HepG2 (cell line): ENCODE data around the gene FAM83E. TPM values are rescaled to one million over a fixed set of nuclear protein-coding genes. Genes with fewer than 3 reads are reported as not detected.
"Not testable (repeated sequence)": the region's sequence is repeated elsewhere in the genome, so short reads cannot be mapped to it uniquely, and the experiment has no call there.

Experiments used
- ATAC-seq: fragments of 200-7000 bp; cut with Tn5 transposase; 3 replicates; pipeline ENCODE4 v1.9.1; 2020; ENCODE audit warnings: mild to moderate bottlenecking, moderate library complexity
- BruUV-seq: library from RNA; stranded (reverse); fragments of 400-500 nt; replicated peaks from 2 replicates; lab custom pipeline; 2021; lab: Mats Ljungman, UMichigan
- CTCF ChIA-PET: fragments of 300-600 bp; formaldehyde crosslinking; extraction: SDS; loops from one replicate; lab custom pipeline; 2021; ENCODE audit warnings: low total read pairs, inconsistent platforms, low intra/inter-chr PET ratio; lab: Yijun Ruan, JAX
- POLR2A ChIA-PET: fragments of 350-600 bp; sonication (Branson Sonifier 250); formaldehyde crosslinking; loops from one replicate; lab custom pipeline; 2020; ENCODE audit warnings: antibody characterized with exemption, inconsistent platforms; lab: Yijun Ruan, JAX
- DNase-seq: peaks from one replicate; pipeline ENCODE4 v3.0.0-alpha.2; 2015; ENCODE audit warnings: low spot score
- FAIRE-seq: peaks from 3 replicates; lab custom pipeline; 2011; peaks lifted over from hg19 to GRCh38; lab: Jason Lieb, UNC
- H2AFZ ChIP-seq: one replicate; pipeline ENCODE4 v1.6.1; 2011; ENCODE audit warnings: low read length, inconsistent platforms
- H3K27ac ChIP-seq: fragments of 300-600 bp; 3 replicates; pipeline ENCODE4 v1.8.0; 2011; ENCODE audit warnings: mixed run types, mild to moderate bottlenecking, mixed read lengths, low read length, inconsistent platforms; ENCODE audit not compliant: insufficient read depth; ENCODE audit errors: extremely low read length
- H3K27me3 ChIP-seq, 2 experiments: fragments of 200-600 bp in 1 of 2; 2 replicates in 1 of 2; 3 replicates in 1 of 2; pipeline versions ENCODE4 v1.6.0 to v1.8.0; 2011; ENCODE audit warnings: low read length in 2 of 2, mild to moderate bottlenecking in 2 of 2, moderate library complexity in 2 of 2, inconsistent platforms in 1 of 2; ENCODE audit not compliant: insufficient read depth in 2 of 2, control insufficient read depth in 1 of 2
- H3K36me3 ChIP-seq, 2 experiments: fragments of 200-600 bp in 1 of 2; replicated peaks in 1 of 2; 2 replicates in 1 of 2; 3 replicates in 1 of 2; pipeline versions ENCODE4 v1.5.1 to v1.8.0; 2011; ENCODE audit warnings: low read length in 2 of 2, inconsistent platforms in 1 of 2; ENCODE audit not compliant: insufficient read depth in 2 of 2, control insufficient read depth in 1 of 2
- H3K4me1 ChIP-seq: 2 replicates; pipeline ENCODE4 v1.5.1; 2012; ENCODE audit warnings: low read length, inconsistent platforms; ENCODE audit not compliant: insufficient read depth
- H3K4me2 ChIP-seq: 2 replicates; pipeline ENCODE4 v1.6.0; 2011; ENCODE audit warnings: low read depth, low read length, inconsistent platforms
- H3K4me3 ChIP-seq, 3 experiments: fragments of 200-600 bp in 1 of 3; sonication (generic), shearing (Covaris generic) in 1 of 3; replicated peaks in 1 of 3; 2 replicates each; pipeline ENCODE4 v1.5.1; 2011 to 2016; ENCODE audit warnings: low read length in 3 of 3, inconsistent platforms in 2 of 3, low read depth in 2 of 3, mild to moderate bottlenecking in 2 of 3, control low read depth in 1 of 3, mixed read lengths in 1 of 3; ENCODE audit not compliant: insufficient read depth in 1 of 3
- H3K79me2 ChIP-seq: one replicate; pipeline ENCODE4 v1.6.1; 2011; ENCODE audit warnings: low read length, inconsistent platforms; ENCODE audit not compliant: insufficient read depth
- H3K9ac ChIP-seq: 2 replicates; pipeline ENCODE4 v1.6.0; 2011; ENCODE audit warnings: mild to moderate bottlenecking, low read depth, low read length, inconsistent platforms; ENCODE audit not compliant: insufficient read depth
- H3K9me3 ChIP-seq: 2 replicates; pipeline ENCODE4 v1.5.1; 2012; ENCODE audit warnings: mild to moderate bottlenecking, low read length
- H4K20me1 ChIP-seq: 2 replicates; pipeline ENCODE4 v1.6.0; 2011; ENCODE audit warnings: inconsistent platforms, mild to moderate bottlenecking, low read length, moderate library complexity; ENCODE audit not compliant: insufficient read depth
- ATRX ChIP-seq: sonication (generic); formaldehyde crosslinking; IDR thresholded peaks from 2 replicates; pipeline ENCODE4 v1.4.0; 2020; ENCODE audit warnings: missing genetic modification reagents, borderline replicate concordance
- HINFP ChIP-seq: sonication (generic); formaldehyde crosslinking; IDR thresholded peaks from 2 replicates; pipeline ENCODE4 v1.4.0; 2020; ENCODE audit warnings: low read depth, mild to moderate bottlenecking, missing genetic modification reagents
- KLF9 ChIP-seq: IDR thresholded peaks from 2 replicates; pipeline ENCODE4 v1.6.1; 2016; ENCODE audit warnings: low read depth
- NR2C2 ChIP-seq: sonication (generic); formaldehyde crosslinking; IDR thresholded peaks from 2 replicates; pipeline ENCODE4 v1.4.0; 2020; ENCODE audit warnings: missing genetic modification reagents, mild to moderate bottlenecking, moderate library complexity, borderline replicate concordance
- POGZ ChIP-seq: sonication (generic); formaldehyde crosslinking; IDR thresholded peaks from 2 replicates; pipeline ENCODE4 v1.4.0; 2020; ENCODE audit warnings: mild to moderate bottlenecking, missing genetic modification reagents
- POLR2AphosphoS5 ChIP-seq: IDR thresholded peaks from 2 replicates; pipeline ENCODE4 v1.6.1; 2012; ENCODE audit warnings: low read depth, low read length
- RARA ChIP-seq: IDR thresholded peaks from 2 replicates; pipeline ENCODE4 v1.6.1; 2016; ENCODE audit warnings: missing genetic modification reagents, missing compliant biosample characterization
- RELA ChIP-seq: sonication (generic); formaldehyde crosslinking; IDR thresholded peaks from 2 replicates; pipeline ENCODE4 v1.4.0; 2020; ENCODE audit warnings: missing genetic modification reagents
- RFX1 ChIP-seq: fragments of 450-650 bp; IDR thresholded peaks from 2 replicates; pipeline ENCODE4 v1.6.1; 2017
- RFX3 ChIP-seq: IDR thresholded peaks from 2 replicates; pipeline ENCODE4 v1.6.1; 2016; ENCODE audit warnings: missing biosample characterization, missing genetic modification reagents
- TCF7 ChIP-seq: sonication (generic); IDR thresholded peaks from 2 replicates; pipeline ENCODE4 v1.6.1; 2016; ENCODE audit warnings: antibody characterized with exemption, low read depth
- TEAD3 ChIP-seq: optimal IDR thresholded peaks from 2 replicates; pipeline ENCODE3; 2016; ENCODE audit warnings: borderline replicate concordance
- ZBTB8A ChIP-seq: sonication (generic); formaldehyde crosslinking; IDR thresholded peaks from 2 replicates; pipeline ENCODE4 v1.4.0; 2020; ENCODE audit warnings: mild to moderate bottlenecking, low read depth, missing genetic modification reagents, borderline replicate concordance
- ZNF235 ChIP-seq: sonication (generic); formaldehyde crosslinking; IDR thresholded peaks from 2 replicates; pipeline ENCODE4 v1.8.1; 2023; ENCODE audit warnings: mild to moderate bottlenecking, missing genetic modification reagents, borderline replicate concordance
- ZNF564 ChIP-seq: sonication (generic); formaldehyde crosslinking; IDR thresholded peaks from 2 replicates; pipeline ENCODE4 v1.8.1; 2023; ENCODE audit warnings: mild to moderate bottlenecking, missing genetic modification reagents
- ZNF577 ChIP-seq: sonication (generic); formaldehyde crosslinking; IDR thresholded peaks from 2 replicates; pipeline ENCODE4 v1.4.0; 2020; ENCODE audit warnings: mild to moderate bottlenecking, low read depth, missing genetic modification reagents, borderline replicate concordance
- ZNF580 ChIP-seq: IDR thresholded peaks from 2 replicates; pipeline ENCODE4 v1.6.1; 2016; ENCODE audit warnings: low read depth, borderline replicate concordance
- WGBS: methylation state at CpG from one replicate; pipeline ENCODE4 v1.1.6; 2017; ENCODE audit warnings: low lambda C conversion rate; 5-methylcytosine and 5-hydroxymethylcytosine counted together
- in situ Hi-C: cut with HindIII; loops from 2 replicates; pipeline ENCODE4 v1.10.0; 2017; ENCODE audit warnings: low pct_unique_long_range_greater_than_20kb; ENCODE audit not compliant: extremely low pct_ligation_motif_present
- intact Hi-C: fragments of 100-400 bp; cut with micrococcal nuclease; formaldehyde crosslinking; loops from one replicate; pipeline ENCODE4 v1.10.0; 2022; ENCODE audit not compliant: unreplicated experiment
- polyA plus RNA-seq, 8 experiments: library from polyadenylated mRNA; depleted of rRNA in 3 of 8; stranded (reverse) in 7 of 8; unstranded in 1 of 8; fragments of >200 nt; fragmentation: Illumina TruSeq in 4 of 8; extraction: Trizol in 4 of 8; gene quantifications; 2 replicates each; pipeline versions ENCODE4 v1.2.1 to v1.2.3, GENCODE V29; 2011 to 2016; ENCODE audit warnings: low read depth in 4 of 8, missing spikeins in 1 of 8, mixed read lengths in 1 of 8; ENCODE audit not compliant: insufficient read depth in 1 of 8
- total RNA-seq, 5 experiments: library from RNA; depleted of rRNA; stranded (reverse); fragments of >200 nt; fragmentation: Illumina TruSeq; extraction: Trizol; gene quantifications; 2 replicates each; pipeline ENCODE4 v1.2.3, GENCODE V29; 2016; ENCODE audit warnings: low read depth in 1 of 5

Gene FAM83E
- total and polyA plus RNA-seq, 2 of the 13 experiments (the other 11 are each of a cell fraction or from before 2014, with no cell fraction given) = 0.18 to 0.60 TPM

- H4K20me1 ChIP-seq, CTCF ChIA-PET, H3K9me3 ChIP-seq, FAIRE-seq, DNase-seq, in situ Hi-C loops, H3K27me3 ChIP-seq, intact Hi-C loops, H3K9ac ChIP-seq, H3K4me3 ChIP-seq, H3K4me2 ChIP-seq, ATAC-seq, H3K36me3 ChIP-seq, BruUV-seq, H3K79me2 ChIP-seq, H2AFZ ChIP-seq: not testable (repeated sequence)
- Histone ChIP-seq H3K27ac (peak overlapping the region; percentile 90), H3K4me1 (peaks cover 65% of the 10 kb centered on the region)
- WGBS = 96% methylated on average over 11 of the region's 11 CpGs
- POLR2A ChIA-PET = interaction anchor here (0.8 to 5.8 kb wide), 4 partner anchors 13 to 84 kb away, joined by 3 to 61 read pairs (median 3); partner anchors contain the start of genes RPL18 and SPHK2
- 0 out of 2 replicates have a peak, but pooled peaks have one; percentile 0 for TF ChIP-seq POGZ (CRISPR knock-in tag)
These were observed 17.4 kb upstream of the FAM83E start for GRCh38 chr19:48632286-48632685.

GRCh38 chr19:48631225-48631624, 16.3 kb upstream of the FAM83E start:
- FAIRE-seq (no peak), DNase-seq (no peak), ATAC-seq (no peak)
- POLR2A ChIA-PET = interaction anchor here (0.7 to 5.8 kb wide), 6 partner anchors 12 to 466 kb away, joined by 3 to 61 read pairs (median 3); partner anchors contain the start of genes FAM83E, RPL18 and SPHK2
- H3K27ac ChIP-seq = peak overlapping the region; percentile 52
- H3K9ac ChIP-seq = no peak overlapping the region
- peaks cover 61% of the 10 kb centered on the region for H3K4me1 ChIP-seq
- in situ Hi-C loops (no loop called here), intact Hi-C loops (no loop called here)
- CTCF ChIA-PET = no interaction called here
- H3K9me3 ChIP-seq = no peaks in the 10 kb centered on the region
- no peak overlapping the region; the same call in 1 of the 2 replicates for H3K4me2 ChIP-seq
- H2AFZ ChIP-seq = no peak overlapping the region
- no peaks in the 10 kb centered on the region for H4K20me1 ChIP-seq
- H3K4me3 ChIP-seq = no peak overlapping the region
- H3K27me3 ChIP-seq = no peaks in the 10 kb centered on the region
- BruUV-seq = no TSS peak
- no peaks in the 10 kb centered on the region for H3K79me2 ChIP-seq
- peak; percentile 67 for TF ChIP-seq RFX1
- no peak for TF ChIP-seq TEAD3 (CRISPR knock-in tag)
- 0 out of 2 replicates have a peak, but pooled peaks have one; percentile 27 for TF ChIP-seq POLR2AphosphoS5
- TF ChIP-seq HINFP (CRISPR knock-in tag) = no peak
- no peak for TF ChIP-seq RARA
- TF ChIP-seq ZNF580 = no peak
- TF ChIP-seq ATRX (CRISPR knock-in tag) = no peak
- TF ChIP-seq KLF9 (CRISPR knock-in tag) = no peak
- TF ChIP-seq TCF7 = no peak
- no peak for TF ChIP-seq ZNF564 (CRISPR knock-in tag)
- peak; percentile 70 for TF ChIP-seq RFX3 (CRISPR knock-in tag)
- TF ChIP-seq ZNF235 = no peak
- no peak for TF ChIP-seq NR2C2 (CRISPR knock-in tag)
- TF ChIP-seq ZNF577 = no peak
- no peak for TF ChIP-seq RELA (CRISPR knock-in tag)
- no peak for TF ChIP-seq ZBTB8A (CRISPR knock-in tag)
- 83% methylated on average over 3 of the region's 3 CpGs for WGBS
- H3K36me3 ChIP-seq = no peaks in the 10 kb centered on the region
